Measurements from ENCODE around the gene SLITRK3.

The SLITRK3 gene

GRCh38 chr3:165159760-165160421 is 36.3 kb downstream of the SLITRK3 start:
- no peak for ATAC-seq (ENCODE audit: insufficient read depth, low read depth)
- no peaks in the 10 kb centered on the region for H3K4me1 ChIP-seq (ENCODE audit: insufficient read depth, low read length)
- H2AFZ ChIP-seq (ENCODE audit: low read depth, low read length): no peak overlapping the region

GRCh38 chr3:165158011-165158410 is 38.2 kb downstream of the SLITRK3 start:
- H4K20me1 ChIP-seq (ENCODE audit: insufficient read depth, low read length): no peaks in the 10 kb centered on the region
- no peaks in the 10 kb centered on the region for H3K9me3 ChIP-seq (ENCODE audit: insufficient read depth, low read length, severe bottlenecking)
- TF ChIP-seq EZH2 (IDR thresholded peaks at IDR 0.05; ENCODE audit: borderline replicate concordance, low read depth, low read length, severe bottlenecking) (no peak), CTCF (IDR thresholded peaks at IDR 0.05; ENCODE audit: borderline replicate concordance, extremely low read depth, low read length, poor library complexity, severe bottlenecking) (no peak)
- no peak overlapping the region for H3K9ac ChIP-seq (ENCODE audit: low read depth, low read length)
- H2AFZ ChIP-seq (ENCODE audit: low read depth, low read length): no peak overlapping the region
- H3K79me2 ChIP-seq (ENCODE audit: insufficient read depth, low read length): no peaks in the 10 kb centered on the region
- no peaks in the 10 kb centered on the region for H3K4me1 ChIP-seq (ENCODE audit: insufficient read depth, low read length)
- H3K27me3 ChIP-seq (ENCODE audit: insufficient read depth, low read length, poor library complexity): no peaks in the 10 kb centered on the region
- DNase-seq (no peak), ATAC-seq (ENCODE audit: insufficient read depth, low read depth) (no peak)
- no peak overlapping the region for H3K27ac ChIP-seq (ENCODE audit: low read length)
- no peak overlapping the region for H3K4me2 ChIP-seq (ENCODE audit: insufficient read depth, low read length)
- no peak overlapping the region for H3K4me3 ChIP-seq (ENCODE audit: low read depth in 1 of 2, low read length in 2 of 2)
- no peaks in the 10 kb centered on the region for H3K36me3 ChIP-seq (ENCODE audit: insufficient read depth, low read length)

More at GRCh38 chr3:165159760-165160421, 36.3 kb downstream of the SLITRK3 start:
- no peak overlapping the region for H3K4me3 ChIP-seq (ENCODE audit: low read depth in 1 of 2, low read length in 2 of 2)
- TF ChIP-seq EZH2 (IDR thresholded peaks at IDR 0.05; ENCODE audit: borderline replicate concordance, low read depth, low read length, severe bottlenecking): no peak
- no peak for TF ChIP-seq CTCF (IDR thresholded peaks at IDR 0.05; ENCODE audit: borderline replicate concordance, extremely low read depth, low read length, poor library complexity, severe bottlenecking)
- no peaks in the 10 kb centered on the region for H3K27me3 ChIP-seq (ENCODE audit: insufficient read depth, low read length, poor library complexity)
- DNase-seq: no peak
- no peak overlapping the region for H3K4me2 ChIP-seq (ENCODE audit: insufficient read depth, low read length)
- no peaks in the 10 kb centered on the region for H3K79me2 ChIP-seq (ENCODE audit: insufficient read depth, low read length)
- no peaks in the 10 kb centered on the region for H3K9me3 ChIP-seq (ENCODE audit: insufficient read depth, low read length, severe bottlenecking)
- no peaks in the 10 kb centered on the region for H4K20me1 ChIP-seq (ENCODE audit: insufficient read depth, low read length)
- H3K27ac ChIP-seq (ENCODE audit: low read length): no peak overlapping the region
- H3K36me3 ChIP-seq (ENCODE audit: insufficient read depth, low read length): no peaks in the 10 kb centered on the region
- no peak overlapping the region for H3K9ac ChIP-seq (ENCODE audit: low read depth, low read length)

- Histone ChIP-seq H3K27ac (ENCODE audit: low read length) (no peak overlapping the region), H3K4me1 (ENCODE audit: insufficient read depth, low read length) (no peaks in the 10 kb centered on the region), H3K4me2 (ENCODE audit: insufficient read depth, low read length) (no peak overlapping the region), H3K9ac (ENCODE audit: low read depth, low read length) (no peak overlapping the region), H3K36me3 (ENCODE audit: insufficient read depth, low read length) (no peaks in the 10 kb centered on the region), H3K79me2 (ENCODE audit: insufficient read depth, low read length) (no peaks in the 10 kb centered on the region), H3K9me3 (ENCODE audit: insufficient read depth, low read length, severe bottlenecking) (no peaks in the 10 kb centered on the region), H4K20me1 (ENCODE audit: insufficient read depth, low read length) (no peaks in the 10 kb centered on the region), H3K27me3 (ENCODE audit: insufficient read depth, low read length, poor library complexity) (no peaks in the 10 kb centered on the region), H2AFZ (ENCODE audit: low read depth, low read length) (no peak overlapping the region), H3K4me3 (ENCODE audit: low read depth in 1 of 2, low read length in 2 of 2) (no peak overlapping the region)
- TF ChIP-seq CTCF (IDR thresholded peaks at IDR 0.05; ENCODE audit: borderline replicate concordance, extremely low read depth, low read length, poor library complexity, severe bottlenecking) (no peak), EZH2 (IDR thresholded peaks at IDR 0.05; ENCODE audit: borderline replicate concordance, low read depth, low read length, severe bottlenecking) (no peak)
- no peak for ATAC-seq (ENCODE audit: insufficient read depth, low read depth)
- no peak for DNase-seq
These were observed 39.3 kb downstream of the SLITRK3 start for GRCh38 chr3:165156757-165157420.
